ENCODE measurements around the gene GATA6.

GATA6 gene

GRCh38 chr18:22229456-22230124 is 60.2 kb downstream of the GATA6 start:
- Histone ChIP-seq H3K27me3 (replicated peaks; ENCODE audit: control insufficient read depth, insufficient read depth, low read length) (peaks cover 5% of the 10 kb centered on the region), H3K9ac (ENCODE audit: low read length) (no peak overlapping the region), H3K4me1 (ENCODE audit: control insufficient read depth, insufficient read depth, low read length) (peaks cover 7% of the 10 kb centered on the region), H3K36me3 (ENCODE audit: control insufficient read depth, insufficient read depth, low read length, severe bottlenecking) (no peaks in the 10 kb centered on the region), H3K9me3 (ENCODE audit: control insufficient read depth, low read length) (no peaks in the 10 kb centered on the region), H3K4me3 (ENCODE audit: low read length) (no peak overlapping the region)
- DNase-seq (ENCODE audit: low read depth): no peak

DNA sequence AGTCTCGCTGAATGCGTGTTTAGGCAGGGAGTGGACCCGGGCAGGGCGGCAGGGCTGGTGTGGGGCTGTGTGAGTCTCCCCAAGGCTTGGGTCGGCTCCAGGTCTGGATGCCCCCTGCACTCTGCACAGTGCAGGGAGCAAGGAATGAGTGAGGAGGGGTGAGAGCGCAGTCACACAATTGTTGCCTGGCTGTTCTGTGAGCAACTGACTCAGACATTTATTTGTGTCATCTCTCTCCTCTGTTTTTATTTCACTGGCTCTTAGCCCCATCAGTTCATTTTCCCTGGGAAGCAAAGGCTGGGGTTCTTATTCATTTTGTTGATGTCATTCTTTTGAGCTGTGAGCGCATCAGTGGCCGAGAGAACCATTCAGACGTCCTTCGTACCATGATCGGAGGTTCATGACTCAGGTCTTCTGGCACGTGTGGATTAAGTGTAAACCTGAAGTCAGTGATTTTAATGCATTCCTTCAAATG is 61.1 kb downstream of the GATA6 start:
- Histone ChIP-seq H3K9ac (ENCODE audit: low read length) (no peak overlapping the region), H3K36me3 (ENCODE audit: control insufficient read depth, insufficient read depth, low read length, severe bottlenecking) (no peaks in the 10 kb centered on the region), H3K9me3 (ENCODE audit: control insufficient read depth, low read length) (no peaks in the 10 kb centered on the region), H3K27me3 (replicated peaks; ENCODE audit: control insufficient read depth, insufficient read depth, low read length) (peaks cover 5% of the 10 kb centered on the region), H3K4me1 (ENCODE audit: control insufficient read depth, insufficient read depth, low read length) (peaks cover 7% of the 10 kb centered on the region), H3K4me3 (ENCODE audit: low read length) (no peak overlapping the region)
- peak; percentile 23 for DNase-seq (ENCODE audit: low read depth)

DNA sequence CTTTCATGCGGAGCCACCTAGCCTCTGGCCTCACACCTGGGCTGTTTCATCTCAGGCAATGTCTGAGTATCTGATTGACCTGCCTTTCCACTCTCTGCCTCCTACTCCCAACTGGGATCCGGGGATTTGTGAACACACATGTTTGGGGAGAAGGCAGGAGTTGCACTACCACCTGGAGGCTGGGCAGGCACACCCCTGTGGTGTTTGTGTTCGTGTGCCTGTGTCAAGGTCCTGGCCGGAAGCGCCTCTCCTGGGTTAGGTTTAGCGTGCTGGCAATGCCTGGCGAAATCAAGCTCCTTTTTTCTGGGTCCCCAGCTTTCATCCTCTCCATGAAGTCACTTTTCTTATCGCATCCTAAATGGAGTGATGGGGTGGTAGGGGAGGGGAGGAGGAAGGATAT is 63.9 kb downstream of the GATA6 start:
- H3K9me3 ChIP-seq (ENCODE audit: control insufficient read depth, low read length): no peaks in the 10 kb centered on the region
- H3K27me3 ChIP-seq (replicated peaks; ENCODE audit: control insufficient read depth, insufficient read depth, low read length): peaks cover 10% of the 10 kb centered on the region
- H3K4me1 ChIP-seq (ENCODE audit: control insufficient read depth, insufficient read depth, low read length): peaks cover 7% of the 10 kb centered on the region
- H3K9ac ChIP-seq (ENCODE audit: low read length): no peak overlapping the region
- H3K36me3 ChIP-seq (ENCODE audit: control insufficient read depth, insufficient read depth, low read length, severe bottlenecking): no peaks in the 10 kb centered on the region
- H3K4me3 ChIP-seq (ENCODE audit: low read length): no peak overlapping the region
- no peak for DNase-seq (ENCODE audit: low read depth)

GRCh38 chr18:22238036-22238435 is 68.6 kb downstream of the GATA6 start:
- H3K27me3 ChIP-seq (replicated peaks; ENCODE audit: control insufficient read depth, insufficient read depth, low read length): peaks cover 19% of the 10 kb centered on the region
- H3K9me3 ChIP-seq (ENCODE audit: control insufficient read depth, low read length): no peaks in the 10 kb centered on the region
- H3K9ac ChIP-seq (ENCODE audit: low read length): no peak overlapping the region
- no peaks in the 10 kb centered on the region for H3K4me1 ChIP-seq (ENCODE audit: control insufficient read depth, insufficient read depth, low read length)
- H3K36me3 ChIP-seq (ENCODE audit: control insufficient read depth, insufficient read depth, low read length, severe bottlenecking): no peaks in the 10 kb centered on the region
- DNase-seq (ENCODE audit: low read depth): no peak
- H3K4me3 ChIP-seq (ENCODE audit: low read length): no peak overlapping the region

DNA sequence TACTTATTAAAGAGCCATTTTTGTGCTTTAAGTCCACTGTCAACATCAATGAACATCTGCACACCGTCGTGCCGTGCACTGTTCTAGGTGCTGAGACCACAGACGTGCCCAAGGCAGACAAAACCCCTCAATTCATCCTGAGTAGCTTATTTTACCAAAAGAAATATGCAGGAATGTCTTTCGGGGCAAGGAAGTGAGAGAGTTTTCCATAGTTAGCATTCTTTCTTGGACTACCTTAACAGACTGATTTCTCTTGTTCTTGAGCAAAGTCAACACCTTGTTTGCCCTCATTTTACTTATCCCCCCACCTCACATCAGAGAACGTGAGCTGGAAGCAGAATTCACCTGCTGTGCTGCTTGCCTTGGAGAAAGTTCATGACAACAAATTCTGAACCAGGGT is 69.3 kb downstream of the GATA6 start:
- peaks cover 22% of the 10 kb centered on the region for H3K27me3 ChIP-seq (replicated peaks; ENCODE audit: control insufficient read depth, insufficient read depth, low read length)
- no peak overlapping the region for H3K9ac ChIP-seq (ENCODE audit: low read length)
- no peak overlapping the region for H3K4me3 ChIP-seq (ENCODE audit: low read length)
- no peaks in the 10 kb centered on the region for H3K9me3 ChIP-seq (ENCODE audit: control insufficient read depth, low read length)
- no peaks in the 10 kb centered on the region for H3K4me1 ChIP-seq (ENCODE audit: control insufficient read depth, insufficient read depth, low read length)
- H3K36me3 ChIP-seq (ENCODE audit: control insufficient read depth, insufficient read depth, low read length, severe bottlenecking): no peaks in the 10 kb centered on the region
- DNase-seq (ENCODE audit: low read depth): no peak

- H3K27me3 ChIP-seq (replicated peaks; ENCODE audit: control insufficient read depth, insufficient read depth, low read length): peaks cover 26% of the 10 kb centered on the region
- no peak overlapping the region for H3K4me3 ChIP-seq (ENCODE audit: low read length)
- no peaks in the 10 kb centered on the region for H3K36me3 ChIP-seq (ENCODE audit: control insufficient read depth, insufficient read depth, low read length, severe bottlenecking)
Observed at GRCh38 chr18:22241921-22242361, 72.6 kb downstream of the GATA6 start.

DNA sequence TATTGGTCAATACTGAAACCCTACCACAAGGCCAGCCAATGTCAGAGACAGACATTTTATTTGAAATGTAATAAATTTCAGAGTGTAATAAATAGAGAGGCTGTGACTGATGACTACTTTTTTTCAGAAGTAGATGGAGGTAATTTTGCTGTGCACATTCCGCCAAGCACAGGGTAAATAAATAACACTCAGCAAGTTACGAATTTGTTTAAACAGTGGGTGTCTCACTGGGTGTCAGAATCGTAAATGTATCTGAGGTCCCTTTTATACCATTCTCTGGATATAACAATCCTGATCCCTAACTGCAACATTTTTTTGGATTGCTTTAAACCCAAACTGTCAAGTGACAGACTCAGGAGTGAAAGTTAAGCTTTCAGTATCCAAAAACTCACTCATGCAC is 74.1 kb downstream of the GATA6 start:
- Histone ChIP-seq H3K4me1 (ENCODE audit: control insufficient read depth, insufficient read depth, low read length) (no peaks in the 10 kb centered on the region), H3K36me3 (ENCODE audit: control insufficient read depth, insufficient read depth, low read length, severe bottlenecking) (no peaks in the 10 kb centered on the region), H3K9me3 (ENCODE audit: control insufficient read depth, low read length) (no peaks in the 10 kb centered on the region), H3K27me3 (replicated peaks; ENCODE audit: control insufficient read depth, insufficient read depth, low read length) (peaks cover 28% of the 10 kb centered on the region), H3K4me3 (ENCODE audit: low read length) (no peak overlapping the region), H3K9ac (ENCODE audit: low read length) (no peak overlapping the region)
- DNase-seq (ENCODE audit: low read depth): no peak

More at GRCh38 chr18:22241921-22242361, 72.6 kb downstream of the GATA6 start:
- no peak for DNase-seq (ENCODE audit: low read depth)
- no peaks in the 10 kb centered on the region for H3K9me3 ChIP-seq (ENCODE audit: control insufficient read depth, low read length)
- no peaks in the 10 kb centered on the region for H3K4me1 ChIP-seq (ENCODE audit: control insufficient read depth, insufficient read depth, low read length)
- no peak overlapping the region for H3K9ac ChIP-seq (ENCODE audit: low read length)

- Histone ChIP-seq H3K4me1 (ENCODE audit: control insufficient read depth, insufficient read depth, low read length) (peaks cover 8% of the 10 kb centered on the region), H3K27me3 (replicated peaks; ENCODE audit: control insufficient read depth, insufficient read depth, low read length) (peaks cover 16% of the 10 kb centered on the region), H3K9me3 (ENCODE audit: control insufficient read depth, low read length) (no peaks in the 10 kb centered on the region)
Observed at GRCh38 chr18:22250026-22250425, 80.6 kb downstream of the GATA6 start.

GRCh38 chr18:22250591-22250996 is 81.2 kb downstream of the GATA6 start:
- Histone ChIP-seq H3K4me3 (ENCODE audit: low read length) (no peak overlapping the region), H3K36me3 (ENCODE audit: control insufficient read depth, insufficient read depth, low read length, severe bottlenecking) (no peaks in the 10 kb centered on the region), H3K9ac (ENCODE audit: low read length) (no peak overlapping the region), H3K4me1 (ENCODE audit: control insufficient read depth, insufficient read depth, low read length) (peaks cover 8% of the 10 kb centered on the region), H3K27me3 (replicated peaks; ENCODE audit: control insufficient read depth, insufficient read depth, low read length) (peaks cover 20% of the 10 kb centered on the region), H3K9me3 (ENCODE audit: control insufficient read depth, low read length) (no peaks in the 10 kb centered on the region)
- DNase-seq (ENCODE audit: low read depth): no peak

More at GRCh38 chr18:22250026-22250425, 80.6 kb downstream of the GATA6 start:
- H3K4me3 ChIP-seq (ENCODE audit: low read length): no peak overlapping the region
- DNase-seq (ENCODE audit: low read depth): no peak
- no peaks in the 10 kb centered on the region for H3K36me3 ChIP-seq (ENCODE audit: control insufficient read depth, insufficient read depth, low read length, severe bottlenecking)
- H3K9ac ChIP-seq (ENCODE audit: low read length): no peak overlapping the region

Measured in adipocyte (in vitro differentiated cells).